ENCODE results near the gene KLC3. TPM values are rescaled to one million over a fixed set of nuclear protein-coding genes. Genes with fewer than 3 reads are reported as not detected.
"Not testable (repeated sequence)": the region's sequence is repeated elsewhere in the genome, so short reads cannot be mapped to it uniquely, and the experiment has no call there.

The KLC3 gene
- total RNA-seq, 1 experiment from 2014 or later = 22.8 TPM

DNA sequence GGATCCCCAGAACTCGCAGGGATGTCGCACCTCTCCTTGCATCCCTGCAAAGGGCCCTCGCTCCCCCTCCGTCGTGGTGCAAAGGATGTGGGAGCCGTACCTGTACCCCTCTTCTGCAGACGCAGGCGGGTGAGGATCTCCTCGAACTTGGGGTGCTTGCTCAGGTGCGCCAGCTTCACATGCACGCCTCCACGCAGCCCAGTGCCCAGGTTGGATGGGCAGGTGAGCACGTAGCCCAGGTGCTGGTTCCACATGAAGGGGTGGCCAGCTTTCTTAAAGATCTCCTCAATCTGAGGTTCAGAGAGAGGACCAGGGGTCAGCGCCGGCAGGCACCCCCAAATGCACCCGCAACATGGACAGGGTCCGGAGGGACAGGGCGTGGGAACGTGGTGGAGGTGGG is 33.2 kb upstream of the KLC3 start (continued):
- TF ChIP-seq, protein P1, sequence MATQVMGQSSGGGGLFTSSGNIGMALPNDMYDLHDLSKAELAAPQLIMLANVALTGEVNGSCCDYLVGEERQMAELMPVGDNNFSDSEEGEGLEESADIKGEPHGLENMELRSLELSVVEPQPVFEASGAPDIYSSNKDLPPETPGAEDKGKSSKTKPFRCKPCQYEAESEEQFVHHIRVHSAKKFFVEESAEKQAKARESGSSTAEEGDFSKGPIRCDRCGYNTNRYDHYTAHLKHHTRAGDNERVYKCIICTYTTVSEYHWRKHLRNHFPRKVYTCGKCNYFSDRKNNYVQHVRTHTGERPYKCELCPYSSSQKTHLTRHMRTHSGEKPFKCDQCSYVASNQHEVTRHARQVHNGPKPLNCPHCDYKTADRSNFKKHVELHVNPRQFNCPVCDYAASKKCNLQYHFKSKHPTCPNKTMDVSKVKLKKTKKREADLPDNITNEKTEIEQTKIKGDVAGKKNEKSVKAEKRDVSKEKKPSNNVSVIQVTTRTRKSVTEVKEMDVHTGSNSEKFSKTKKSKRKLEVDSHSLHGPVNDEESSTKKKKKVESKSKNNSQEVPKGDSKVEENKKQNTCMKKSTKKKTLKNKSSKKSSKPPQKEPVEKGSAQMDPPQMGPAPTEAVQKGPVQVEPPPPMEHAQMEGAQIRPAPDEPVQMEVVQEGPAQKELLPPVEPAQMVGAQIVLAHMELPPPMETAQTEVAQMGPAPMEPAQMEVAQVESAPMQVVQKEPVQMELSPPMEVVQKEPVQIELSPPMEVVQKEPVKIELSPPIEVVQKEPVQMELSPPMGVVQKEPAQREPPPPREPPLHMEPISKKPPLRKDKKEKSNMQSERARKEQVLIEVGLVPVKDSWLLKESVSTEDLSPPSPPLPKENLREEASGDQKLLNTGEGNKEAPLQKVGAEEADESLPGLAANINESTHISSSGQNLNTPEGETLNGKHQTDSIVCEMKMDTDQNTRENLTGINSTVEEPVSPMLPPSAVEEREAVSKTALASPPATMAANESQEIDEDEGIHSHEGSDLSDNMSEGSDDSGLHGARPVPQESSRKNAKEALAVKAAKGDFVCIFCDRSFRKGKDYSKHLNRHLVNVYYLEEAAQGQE (IDR thresholded peaks at IDR 0.05; ENCODE audit: low read depth) = no peak
- TF ChIP-seq ZFX (IDR thresholded peaks at IDR 0.05) = no peak
- no peak for TF ChIP-seq TCF7L2 (IDR thresholded peaks at IDR 0.05; ENCODE audit: borderline replicate concordance, extremely low read depth, insufficient read depth, insufficient read length)
- no peak for TF ChIP-seq RAD21 (IDR thresholded peaks at IDR 0.05; ENCODE audit: low read depth)
- no peak for TF ChIP-seq SP1 (IDR thresholded peaks at IDR 0.05; ENCODE audit: low read depth)
- TF ChIP-seq CBX3 (IDR thresholded peaks at IDR 0.05; ENCODE audit: low read depth) = no peak
- no peak for TF ChIP-seq SIN3A (IDR thresholded peaks at IDR 0.05; ENCODE audit: low read depth)

DNA sequence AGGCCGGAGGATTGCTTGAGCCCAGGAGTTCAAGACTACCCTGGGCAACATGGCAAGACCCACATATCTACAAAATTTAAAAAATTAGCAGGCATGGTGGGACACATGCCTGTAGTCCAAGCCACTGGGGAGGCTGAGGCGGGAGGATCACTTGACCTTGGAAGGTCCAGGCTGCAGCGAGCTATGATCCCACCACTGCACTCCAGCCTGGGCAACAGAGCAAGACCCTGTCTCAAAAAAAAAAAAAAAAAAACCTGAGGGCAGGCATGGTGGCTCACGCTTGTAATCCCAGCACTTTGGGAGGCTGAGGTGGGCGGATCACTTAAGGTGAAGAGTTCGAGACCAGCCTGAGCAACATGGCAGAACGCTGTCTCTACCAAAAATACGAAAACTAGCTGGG is 31.2 kb upstream of the KLC3 start:
- H3K36me3 ChIP-seq (ENCODE audit: control insufficient read depth in 1 of 2, insufficient read depth in 2 of 2, low read length in 2 of 2); H3K79me2 ChIP-seq (ENCODE audit: insufficient read depth, low read length); DNase-seq (ENCODE audit: low read depth, low spot score); intact Hi-C loops (cut with micrococcal nuclease); H2AFZ ChIP-seq (ENCODE audit: low read depth, low read length, poor library complexity, severe bottlenecking); H3K4me3 ChIP-seq (replicated peaks in 1 of 2; ENCODE audit: low read depth in 1 of 2, low read length in 2 of 2); H3K27me3 ChIP-seq (ENCODE audit: insufficient read depth, low read length); H4K20me1 ChIP-seq (ENCODE audit: insufficient read depth); H3K9me2 ChIP-seq (ENCODE audit: insufficient read depth); ATAC-seq; H3K4me2 ChIP-seq (ENCODE audit: low read length); CTCF ChIA-PET; H3K27ac ChIP-seq (ENCODE audit: low read depth, low read length); BruUV-seq (replicated peaks); H3K9ac ChIP-seq (ENCODE audit: low read length); H3K9me3 ChIP-seq (ENCODE audit: control insufficient read depth in 1 of 2, insufficient read depth in 1 of 2, low read depth in 1 of 2, low read length in 2 of 2): not testable (repeated sequence)
- peaks cover 10 to 16% of the 10 kb centered on the region in 2 experiments for H3K4me1 ChIP-seq (ENCODE audit: control insufficient read depth in 1 of 2, insufficient read depth in 2 of 2, low read length in 2 of 2)
- POLR2A ChIA-PET = interaction anchor here (0.6 kb wide), 1 partner anchor 117 kb away, joined by 4 read pairs; no protein-coding TSS in a partner anchor
- RAD21 ChIA-PET (ENCODE audit: low non-redundant PET in 1 of 2, low total read pairs in 2 of 2, uncharacterized antibody in 2 of 2, unreplicated experiment in 2 of 2) = interaction anchor here in 1 of 2 experiments (0.7 kb wide), 1 partner anchor 310 kb away, joined by 3 read pairs; no protein-coding TSS in a partner anchor

Data from HCT116 (cell line).